Smooth muscle cell (in vitro differentiated cells): ENCODE data around the gene FAM171A1. TPM values are rescaled to one million over a fixed set of nuclear protein-coding genes. Genes with fewer than 3 reads are reported as not detected.

Experiments used
- DNase-seq: peaks from one replicate; lab custom pipeline; 2025; ENCODE audit not compliant: unreplicated experiment; lab: John Stamatoyannopoulos, UW
- H2AFZ ChIP-seq: fragments of 200-600 bp; sonication (generic); 2 replicates; pipeline ENCODE4 v1.6.0; 2016; ENCODE audit warnings: antibody characterized with exemption, low read depth, mild to moderate bottlenecking
- H3F3A ChIP-seq: fragments of 200-600 bp; sonication (generic); 2 replicates; pipeline ENCODE4 v1.6.0; 2017; ENCODE audit warnings: antibody characterized with exemption, low read depth
- H3K27ac ChIP-seq: fragments of 200-600 bp; sonication (generic); 2 replicates; pipeline ENCODE4 v1.5.1; 2016; ENCODE audit warnings: low read depth, mild to moderate bottlenecking
- H3K27me3 ChIP-seq: fragments of 200-600 bp; sonication (generic); 2 replicates; pipeline ENCODE4 v1.6.1; 2016; ENCODE audit warnings: low read depth, mild to moderate bottlenecking
- H3K36me3 ChIP-seq: fragments of 200-600 bp; sonication (generic); 2 replicates; pipeline ENCODE4 v1.5.1; 2016; ENCODE audit warnings: low read depth
- H3K4me1 ChIP-seq: fragments of 200-600 bp; sonication (generic); 2 replicates; pipeline ENCODE4 v1.5.1; 2016; ENCODE audit warnings: low read depth
- H3K4me2 ChIP-seq: fragments of 200-600 bp; sonication (generic); 2 replicates; pipeline ENCODE4 v1.6.0; 2016; ENCODE audit warnings: mild to moderate bottlenecking
- H3K4me3 ChIP-seq: fragments of 200-600 bp; sonication (generic); 2 replicates; pipeline ENCODE4 v1.5.1; 2016; ENCODE audit warnings: mild to moderate bottlenecking
- H3K79me2 ChIP-seq: fragments of 200-600 bp; sonication (generic); 2 replicates; pipeline ENCODE4 v1.6.0; 2016; ENCODE audit warnings: low read depth, mild to moderate bottlenecking
- H3K9ac ChIP-seq: fragments of 200-600 bp; sonication (generic); 2 replicates; pipeline ENCODE4 v1.6.0; 2016; ENCODE audit warnings: low read depth
- H3K9me3 ChIP-seq: fragments of 200-600 bp; sonication (generic); replicated peaks from 2 replicates; pipeline ENCODE4 v1.5.1; 2016; ENCODE audit warnings: low read depth
- H4K20me1 ChIP-seq: fragments of 200-600 bp; sonication (generic); 2 replicates; pipeline ENCODE4 v1.6.0; 2016; ENCODE audit warnings: low read depth
- CTCF ChIP-seq: fragments of 200-600 bp; sonication (generic); IDR thresholded peaks from 2 replicates; pipeline ENCODE4 v1.5.1; 2017; ENCODE audit warnings: borderline replicate concordance, mild to moderate bottlenecking, antibody characterized with exemption; ENCODE audit not compliant: insufficient read depth, poor library complexity, severe bottlenecking
- WGBS: methylation state at CpG from one replicate; pipeline ENCODE4 v1.1.7; 2016; ENCODE audit warnings: low lambda C conversion rate; 5-methylcytosine and 5-hydroxymethylcytosine counted together
- polyA plus RNA-seq: library from polyadenylated mRNA; unstranded; fragments of >200 nt; fragmentation: Nextera tagmentation; extraction: Ambion mirVana; gene quantifications from 2 replicates; pipeline ENCODE4 v1.2.1, GENCODE V29; 2016
- total RNA-seq: library from RNA; depleted of rRNA; stranded (reverse); fragments of >200 nt; gene quantifications from 2 replicates; pipeline ENCODE4 v1.2.3, GENCODE V29; 2014

The FAM171A1 gene
- total and polyA plus RNA-seq, 2 experiments from 2014 or later = 25.5 to 37.2 TPM

DNA sequence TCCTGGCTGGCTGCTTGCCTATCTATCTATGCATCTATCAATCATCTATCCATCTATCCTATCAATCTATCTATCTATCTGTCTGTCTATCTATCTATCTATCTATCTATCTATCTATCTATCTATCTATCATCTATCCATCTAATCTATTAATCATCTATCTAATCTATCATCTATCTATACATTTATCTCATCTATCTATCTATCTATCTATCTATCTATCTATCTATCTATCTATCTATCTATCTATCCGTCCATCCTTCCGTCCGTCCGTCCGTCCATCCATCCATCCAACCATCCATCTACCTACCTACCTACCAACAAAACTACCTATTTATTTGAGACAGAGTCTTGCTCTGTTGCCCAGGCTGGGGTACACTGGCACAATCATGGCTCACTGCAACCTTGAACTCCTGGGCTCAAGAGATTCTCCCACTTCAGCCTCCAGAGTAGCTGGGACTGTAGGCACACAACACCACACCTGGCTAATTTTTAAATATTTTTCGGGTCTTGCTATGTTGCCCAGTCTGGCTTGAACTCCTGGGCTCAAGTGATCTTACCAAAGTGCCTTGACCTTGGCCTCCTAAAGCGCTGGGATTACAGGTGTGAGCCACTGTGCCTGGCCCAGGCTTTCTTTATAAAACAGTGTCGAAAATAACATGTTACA lies 107.3 kb downstream of the FAM171A1 start:
- peaks cover 1% of the 10 kb centered on the region for H4K20me1 ChIP-seq
- WGBS = 97% methylated on average over 8 of the region's 8 CpGs
- H3F3A ChIP-seq = no peaks in the 10 kb centered on the region
- no peak for DNase-seq
- TF ChIP-seq CTCF = no peak
- no peaks in the 10 kb centered on the region for H3K27me3 ChIP-seq
- no peaks in the 10 kb centered on the region for H3K9me3 ChIP-seq
- no peak overlapping the region for H2AFZ ChIP-seq
- no peak overlapping the region for H3K4me2 ChIP-seq
- H3K4me1 ChIP-seq = no peaks in the 10 kb centered on the region
- H3K79me2 ChIP-seq = no peaks in the 10 kb centered on the region
- no peak overlapping the region for H3K4me3 ChIP-seq
- H3K27ac ChIP-seq = no peak overlapping the region
- H3K9ac ChIP-seq = no peak overlapping the region
- no peaks in the 10 kb centered on the region for H3K36me3 ChIP-seq

GRCh38 chr10:15262036-15262713 lies 108.9 kb downstream of the FAM171A1 start:
- Histone ChIP-seq H4K20me1 (peaks cover 5% of the 10 kb centered on the region), H2AFZ (no peak overlapping the region), H3K27ac (no peak overlapping the region), H3K9me3 (no peaks in the 10 kb centered on the region), H3K27me3 (no peaks in the 10 kb centered on the region), H3K4me3 (no peak overlapping the region), H3F3A (no peaks in the 10 kb centered on the region), H3K36me3 (no peaks in the 10 kb centered on the region), H3K4me1 (no peaks in the 10 kb centered on the region), H3K4me2 (no peak overlapping the region), H3K79me2 (no peaks in the 10 kb centered on the region), H3K9ac (no peak overlapping the region)
- DNase-seq = no peak
- WGBS = 79% methylated on average over 10 of the region's 10 CpGs
- no peak for TF ChIP-seq CTCF

GRCh38 chr10:15259136-15259535 lies 112.0 kb downstream of the FAM171A1 start:
- no peak for TF ChIP-seq CTCF
- Histone ChIP-seq H3K4me2 (no peak overlapping the region), H3K9ac (no peak overlapping the region), H3K27ac (no peak overlapping the region), H4K20me1 (peaks cover 13% of the 10 kb centered on the region), H3K79me2 (no peaks in the 10 kb centered on the region), H3K4me1 (no peaks in the 10 kb centered on the region), H3K27me3 (no peaks in the 10 kb centered on the region), H2AFZ (no peak overlapping the region), H3K9me3 (no peaks in the 10 kb centered on the region), H3K36me3 (no peaks in the 10 kb centered on the region), H3F3A (no peaks in the 10 kb centered on the region), H3K4me3 (no peak overlapping the region)
- no peak for DNase-seq
- 91% methylated on average over 2 of the region's 2 CpGs for WGBS
